ENCODE results near the gene CDK14. TPM values are rescaled to one million over a fixed set of nuclear protein-coding genes. Genes with fewer than 3 reads are reported as not detected.

Gene CDK14
- total and polyA plus RNA-seq, 2 of the 8 experiments (the other 6 are each of a cell fraction or from before 2014, with no cell fraction given): 5.5 to 47.3 TPM

GRCh38 chr7:90740386-90740785, 144.3 kb downstream of the CDK14 start (continued):
- no peak for TF ChIP-seq BCL11A (IDR thresholded peaks at IDR 0.05; ENCODE audit: low read depth in 2 of 2, low read length in 2 of 2)
- TF ChIP-seq SP2 (IDR thresholded peaks at IDR 0.05; ENCODE audit: low read length): no peak
- no peak for TF ChIP-seq FOSL1 (IDR thresholded peaks at IDR 0.05; ENCODE audit: insufficient read depth, low read depth, low read length)
